Stimulated activated CD4-positive, alpha-beta T cell treated with anti-CD3 and anti-CD28 coated beads, Interleukin-4, amount 100 ng/mL, for 48 hours (primary cell): ENCODE data around the gene THBS4.

Experiments
- DNase-seq, 2 donors: peaks; one replicate each; pipeline ENCODE4 v3.0.0-alpha.2; 2020; ENCODE audit warnings: low read depth in 2 of 2

Gene THBS4

DNA sequence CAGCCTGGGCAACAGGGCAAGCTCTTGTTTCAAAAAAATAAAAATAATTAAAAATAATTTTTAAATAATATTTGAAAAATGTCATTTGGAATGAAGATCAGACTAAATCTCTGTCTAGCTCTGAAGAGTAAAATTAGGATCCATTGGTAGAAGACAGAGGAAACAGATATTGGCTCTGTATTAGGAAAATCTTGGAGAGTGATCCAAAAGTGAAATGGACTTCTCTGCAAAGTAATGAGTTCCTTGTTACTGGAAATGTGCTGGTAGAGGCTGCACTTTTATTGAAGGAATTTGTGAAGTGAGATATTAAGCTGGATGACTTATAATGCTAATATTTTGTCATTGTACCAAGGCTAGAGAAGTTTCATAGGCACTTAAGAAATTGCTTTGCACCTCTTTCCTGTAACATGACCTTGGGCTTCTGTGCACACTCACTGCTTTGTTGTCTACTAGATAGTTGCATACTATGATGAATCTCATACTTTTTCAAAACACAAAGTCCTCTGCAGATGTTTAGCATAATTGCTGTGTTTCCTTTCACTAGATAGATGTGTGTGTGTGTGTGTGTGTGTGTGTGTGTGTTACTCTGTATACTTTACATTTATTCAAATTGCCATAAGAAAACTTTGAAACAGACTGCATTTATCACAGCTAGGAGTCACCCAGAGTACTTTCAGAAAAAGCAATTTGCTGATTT, 13.1 kb downstream of the THBS4 start:
- DNase-seq, result no peak

DNA sequence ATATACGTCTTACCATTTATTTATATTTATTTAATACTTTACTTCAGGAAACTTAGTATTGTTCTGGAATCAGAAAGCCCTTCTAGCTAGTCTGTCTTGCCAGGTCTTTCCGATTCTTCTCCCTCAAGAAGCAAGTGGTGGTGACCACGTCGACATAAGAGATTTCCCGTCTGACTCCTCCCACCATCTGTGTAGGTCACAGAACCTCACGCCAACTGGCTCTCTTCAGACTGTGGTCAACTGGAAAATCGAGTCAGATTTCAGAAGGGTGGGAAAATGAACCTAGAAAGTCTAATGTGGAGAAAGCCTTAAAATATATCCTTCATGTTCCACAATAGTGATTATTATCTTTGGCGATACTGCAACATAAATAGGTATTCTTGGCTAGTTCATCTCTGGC, 17.3 kb downstream of the THBS4 start:
- DNase-seq, result no peak

DNA sequence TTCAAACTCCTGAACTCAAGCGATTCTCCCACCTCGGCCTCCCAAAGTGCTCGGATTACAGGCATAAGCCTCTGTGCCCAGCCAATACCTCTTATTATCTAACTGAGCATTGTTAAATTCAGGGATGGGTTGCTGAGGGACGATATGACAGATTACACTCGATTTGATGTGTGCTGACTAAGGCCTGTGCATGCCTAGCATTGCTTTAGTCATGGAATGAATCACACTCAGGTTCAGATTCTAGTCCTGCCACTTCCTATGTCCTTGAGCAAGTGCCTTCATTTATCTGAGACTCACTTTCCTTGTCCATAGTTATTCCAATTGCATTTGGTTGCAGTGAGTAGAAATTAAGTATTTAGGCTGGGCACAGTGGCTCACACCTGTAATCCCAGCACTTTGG, 19.5 kb downstream of the THBS4 start:
- no peak for DNase-seq

DNA sequence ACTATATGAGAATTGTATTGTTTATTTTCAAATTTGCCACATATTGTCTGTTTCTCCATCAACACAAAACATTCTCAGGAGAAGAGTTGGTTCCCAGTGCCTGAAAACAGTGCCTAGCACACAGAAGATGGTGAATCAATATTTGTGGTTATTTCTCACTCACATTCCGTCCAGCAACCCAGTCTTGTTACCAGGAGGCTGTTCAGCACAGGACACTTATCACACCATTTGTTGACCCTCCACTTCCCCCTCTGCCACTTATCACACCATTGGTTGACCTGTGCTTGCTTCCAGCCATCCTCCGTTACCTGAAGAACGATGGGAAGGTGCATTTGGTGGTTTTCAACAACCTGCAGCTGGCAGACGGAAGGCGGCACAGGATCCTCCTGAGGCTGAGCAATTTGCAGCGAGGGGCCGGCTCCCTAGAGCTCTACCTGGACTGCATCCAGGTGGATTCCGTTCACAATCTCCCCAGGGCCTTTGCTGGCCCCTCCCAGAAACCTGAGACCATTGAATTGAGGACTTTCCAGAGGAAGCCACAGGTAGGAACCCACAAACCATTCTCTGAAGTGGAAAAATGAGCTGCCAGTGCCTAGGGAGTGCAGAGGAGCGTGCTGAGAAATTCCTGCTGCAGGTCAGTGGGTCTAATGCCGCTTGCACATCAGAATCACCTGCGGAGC, 20.5 kb downstream of the THBS4 start:
- no peak for DNase-seq

DNA sequence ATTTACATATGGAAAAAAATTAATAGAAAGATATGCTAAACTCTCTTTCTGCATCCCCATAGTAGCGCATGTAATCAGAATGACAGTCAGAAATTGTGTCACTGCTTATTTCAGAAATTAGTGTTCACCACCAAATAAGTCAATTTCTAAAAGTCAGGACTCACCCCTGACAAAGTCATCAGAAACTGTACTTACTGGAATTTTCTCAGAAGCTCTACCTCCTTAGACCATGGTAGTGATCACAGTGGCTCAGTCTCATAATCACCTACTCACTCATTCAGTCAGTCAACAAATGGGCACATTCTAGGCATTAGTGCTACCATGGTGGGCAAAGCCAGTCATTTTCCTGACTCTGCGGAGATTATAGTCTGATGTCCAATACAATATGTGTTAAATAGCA, 22.0 kb downstream of the THBS4 start:
- no peak for DNase-seq

DNA sequence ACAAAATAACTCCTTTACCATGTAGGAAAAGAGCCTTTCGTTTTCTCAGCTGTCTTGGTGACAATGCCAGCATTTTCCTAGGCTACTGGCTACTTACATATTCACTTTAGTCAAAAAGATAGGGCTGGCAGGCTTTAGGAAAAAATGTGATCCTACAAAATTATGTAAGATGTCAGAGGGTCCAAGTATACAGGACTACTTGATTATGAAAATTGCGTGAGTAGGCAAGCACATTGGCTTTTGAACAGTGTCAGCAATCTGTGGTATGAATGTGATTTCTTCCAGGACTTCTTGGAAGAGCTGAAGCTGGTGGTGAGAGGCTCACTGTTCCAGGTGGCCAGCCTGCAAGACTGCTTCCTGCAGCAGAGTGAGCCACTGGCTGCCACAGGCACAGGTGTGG, 22.8 kb downstream of the THBS4 start:
- no peak for DNase-seq

DNA sequence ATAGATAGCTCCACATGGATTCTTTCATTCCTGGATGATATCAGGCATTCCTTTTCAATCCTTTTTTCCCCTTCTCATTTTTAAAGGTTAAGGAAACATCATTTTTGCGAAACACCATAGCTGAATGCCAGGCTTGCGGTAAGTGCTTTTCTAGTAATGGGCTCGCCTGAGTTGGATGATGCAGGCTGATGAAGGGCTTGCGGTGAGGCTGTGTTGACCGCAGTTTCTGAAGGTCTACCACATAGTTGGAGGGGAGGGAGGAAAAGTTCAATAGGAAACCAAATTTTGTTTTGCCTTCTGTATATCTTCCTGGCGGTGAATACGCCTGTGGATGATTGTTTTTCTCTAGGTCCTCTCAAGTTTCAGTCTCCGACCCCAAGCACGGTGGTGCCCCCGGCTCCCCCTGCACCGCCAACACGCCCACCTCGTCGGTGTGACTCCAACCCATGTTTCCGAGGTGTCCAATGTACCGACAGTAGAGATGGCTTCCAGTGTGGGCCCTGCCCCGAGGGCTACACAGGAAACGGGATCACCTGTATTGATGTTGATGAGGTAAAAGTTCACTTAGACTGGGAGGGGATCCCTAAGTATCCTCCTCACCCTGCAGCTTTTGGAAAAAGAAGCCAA, 24.3 kb downstream of the THBS4 start:
- no peak for DNase-seq

DNA sequence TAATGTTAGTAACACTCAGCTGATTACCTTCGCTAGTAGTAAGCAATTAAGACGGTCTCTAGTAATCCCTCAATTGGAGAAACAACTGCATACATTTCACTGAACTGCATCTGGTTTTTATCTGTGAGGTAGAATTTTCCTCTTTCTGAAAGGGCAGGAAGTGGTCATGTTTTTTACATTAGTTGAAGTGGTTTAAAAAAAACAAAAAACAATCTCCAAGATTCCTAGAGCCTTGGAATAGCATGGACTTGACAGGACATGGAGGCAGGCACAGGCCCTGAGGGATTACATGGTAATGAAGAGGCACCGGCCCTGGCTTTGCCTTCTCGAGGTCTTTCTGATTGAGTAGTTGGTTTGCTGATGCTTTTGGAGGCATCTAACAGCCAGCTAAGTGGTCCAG, 25.8 kb downstream of the THBS4 start:
- no peak for DNase-seq

DNA sequence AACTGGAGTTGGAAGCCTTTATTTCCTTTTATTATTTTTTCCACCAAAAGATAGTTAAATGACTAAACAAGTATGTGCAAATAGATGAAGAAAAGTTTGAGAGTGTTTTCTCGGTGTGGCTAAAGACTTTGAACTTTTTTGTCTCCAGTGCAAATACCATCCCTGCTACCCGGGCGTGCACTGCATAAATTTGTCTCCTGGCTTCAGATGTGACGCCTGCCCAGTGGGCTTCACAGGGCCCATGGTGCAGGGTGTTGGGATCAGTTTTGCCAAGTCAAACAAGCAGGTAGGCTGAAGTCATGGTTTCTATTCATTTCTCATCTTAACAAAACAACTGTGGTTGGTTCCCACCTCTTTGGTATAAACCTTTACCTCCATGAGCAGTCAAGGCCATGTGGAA, 26.4 kb downstream of the THBS4 start:
- no peak for DNase-seq

DNA sequence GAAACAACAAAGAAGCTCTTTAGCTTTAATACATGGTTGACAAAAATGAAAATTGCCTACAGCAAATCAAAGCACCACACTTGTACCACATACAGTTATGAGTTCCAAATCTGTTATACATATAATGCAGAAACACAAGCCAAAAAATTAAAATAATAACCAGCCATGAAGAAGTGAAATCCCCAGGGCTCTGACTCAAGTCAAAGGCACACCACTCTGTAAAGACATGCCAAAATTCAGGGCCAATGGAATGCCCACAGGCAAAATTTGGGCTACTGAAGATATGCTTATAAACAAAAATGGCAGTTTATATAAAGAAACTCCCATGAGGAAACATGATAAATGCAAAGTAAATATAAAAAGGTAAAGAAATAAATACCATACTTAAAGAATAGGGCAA, 29.0 kb downstream of the THBS4 start:
- DNase-seq, result no peak

DNA sequence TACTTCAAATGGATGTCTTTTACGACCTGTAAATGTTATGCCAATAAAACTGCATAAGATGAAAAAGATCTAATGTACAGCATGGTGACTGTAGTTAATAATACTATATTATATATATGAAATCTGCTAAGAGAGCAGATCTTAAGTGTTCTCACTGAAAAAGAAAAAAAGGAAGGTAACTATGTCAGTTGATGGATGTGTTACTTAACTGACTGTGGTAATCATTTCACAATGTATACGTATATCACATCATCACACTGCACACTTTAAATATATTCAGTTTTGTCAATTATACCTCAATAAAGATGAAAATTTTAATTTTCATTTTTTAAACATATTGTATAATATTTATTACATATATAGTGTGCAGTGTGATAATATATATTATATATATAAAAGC, 31.9 kb downstream of the THBS4 start:
- no peak for DNase-seq

DNA sequence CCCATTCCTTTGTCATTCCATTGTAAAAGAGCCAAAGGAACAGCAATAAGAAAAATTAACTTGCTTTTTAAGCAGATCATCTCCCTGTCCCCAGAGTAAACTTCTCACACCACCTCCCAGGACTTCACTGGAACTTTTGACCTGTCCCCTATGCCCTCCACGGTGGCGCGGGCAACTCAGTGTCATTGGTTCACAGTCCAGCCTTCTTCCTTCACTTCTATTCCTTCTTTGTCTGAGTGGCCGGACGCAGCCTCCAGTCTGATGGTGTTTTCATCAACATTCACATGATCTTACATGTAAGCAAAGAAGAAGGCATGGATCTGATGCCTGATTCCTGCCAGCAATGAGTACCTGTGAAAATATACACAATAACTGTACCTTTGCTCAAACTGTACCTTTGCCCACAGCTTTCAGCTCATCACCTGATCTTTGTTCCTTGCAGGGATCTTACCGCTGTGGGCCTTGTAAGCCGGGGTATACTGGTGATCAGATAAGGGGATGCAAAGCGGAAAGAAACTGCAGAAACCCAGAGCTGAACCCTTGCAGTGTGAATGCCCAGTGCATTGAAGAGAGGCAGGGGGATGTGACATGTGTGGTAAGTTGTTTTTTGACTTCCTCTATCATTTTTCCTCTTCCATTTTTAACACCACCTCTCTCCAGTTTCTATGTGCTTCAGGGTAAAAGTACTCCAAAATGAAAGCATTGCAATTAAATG, 32.5 kb downstream of the THBS4 start:
- DNase-seq, result no peak

DNA sequence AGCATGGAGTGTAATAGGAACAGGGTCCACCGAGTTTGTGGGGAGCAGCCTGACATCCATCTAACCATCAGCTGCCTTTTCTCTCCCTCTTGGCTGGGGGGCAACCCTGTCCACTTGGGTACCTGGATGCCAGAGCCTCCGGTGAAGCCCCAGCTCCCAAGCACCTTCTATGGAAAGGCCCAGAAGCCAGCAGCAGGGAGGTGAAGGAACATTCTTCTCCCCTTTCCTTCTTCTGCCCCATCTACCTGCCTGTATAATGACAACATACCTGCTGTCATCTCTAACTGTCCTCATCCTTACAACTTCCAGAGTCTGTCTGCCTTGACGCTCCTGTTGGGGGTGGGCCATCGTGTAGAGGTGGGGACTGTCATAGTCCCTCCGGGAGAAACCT, 33.1 kb downstream of the THBS4 start:
- DNase-seq, result no peak

DNA sequence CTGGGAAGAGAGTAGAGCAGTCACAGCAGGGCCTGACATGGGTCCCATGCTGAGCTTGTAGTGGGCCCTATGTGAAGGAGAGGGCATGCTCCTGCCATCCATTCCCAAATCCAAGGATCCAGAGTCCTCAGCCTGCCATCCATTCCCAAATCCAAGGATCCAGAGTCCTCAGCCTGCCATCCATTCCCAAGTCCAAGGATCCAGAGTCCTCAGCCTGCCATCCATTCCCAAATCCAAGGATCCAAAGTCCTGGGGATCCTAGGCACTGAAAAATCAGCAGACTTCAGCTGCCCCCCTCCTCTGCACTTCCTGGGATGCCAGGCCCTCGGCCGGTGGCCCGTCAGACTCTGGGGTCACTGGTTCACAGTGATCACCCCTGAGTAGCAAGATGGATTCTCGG, 33.6 kb downstream of the THBS4 start:
- no peak for DNase-seq

DNA sequence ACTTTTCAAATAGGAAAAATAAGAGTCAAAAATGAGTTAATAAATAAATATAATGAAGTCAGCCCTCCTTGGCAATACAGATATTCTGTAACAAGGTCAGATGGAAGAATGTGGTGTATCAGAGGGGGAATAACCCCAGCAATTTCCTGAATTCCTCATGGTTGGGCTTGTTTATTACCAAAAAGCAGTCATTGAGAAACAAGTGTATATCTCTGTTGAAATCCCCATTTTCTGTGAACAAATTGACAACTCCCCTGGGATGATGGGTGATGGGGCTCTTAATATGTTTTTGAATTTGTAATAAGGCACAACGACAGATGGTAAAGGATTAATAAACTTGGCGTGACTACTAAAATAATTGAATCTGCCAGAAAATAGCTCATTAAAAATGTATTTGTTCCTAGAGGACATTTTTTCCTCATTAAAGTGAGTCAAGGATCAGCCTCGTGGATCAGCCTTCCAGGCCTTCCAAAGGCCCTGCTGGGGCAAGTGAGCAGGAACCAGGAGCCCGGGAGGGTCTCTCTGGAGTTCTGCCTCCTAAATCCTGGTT, 34.2 kb downstream of the THBS4 start:
- no peak for DNase-seq

DNA sequence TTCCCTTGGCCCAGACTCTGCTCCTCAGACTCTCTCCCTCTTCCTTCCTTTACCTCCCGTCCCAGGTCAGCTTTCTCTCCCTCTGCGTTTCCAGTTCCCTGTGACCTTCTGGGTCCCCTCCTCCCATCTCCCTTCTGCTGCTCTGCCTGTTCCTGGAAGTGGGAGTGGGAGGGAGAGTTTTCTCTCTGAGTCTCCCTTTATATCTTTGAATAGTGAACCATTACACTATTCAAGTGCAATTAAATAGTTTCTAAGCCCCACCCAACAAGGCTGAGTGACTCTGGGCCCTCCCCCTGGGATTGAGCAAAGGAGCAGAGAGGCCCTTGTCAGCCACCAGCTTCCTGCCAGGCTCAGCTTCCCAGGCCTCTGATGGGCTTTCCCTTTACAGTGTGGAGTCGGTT, 34.8 kb downstream of the THBS4 start:
- DNase-seq, result no peak

DNA sequence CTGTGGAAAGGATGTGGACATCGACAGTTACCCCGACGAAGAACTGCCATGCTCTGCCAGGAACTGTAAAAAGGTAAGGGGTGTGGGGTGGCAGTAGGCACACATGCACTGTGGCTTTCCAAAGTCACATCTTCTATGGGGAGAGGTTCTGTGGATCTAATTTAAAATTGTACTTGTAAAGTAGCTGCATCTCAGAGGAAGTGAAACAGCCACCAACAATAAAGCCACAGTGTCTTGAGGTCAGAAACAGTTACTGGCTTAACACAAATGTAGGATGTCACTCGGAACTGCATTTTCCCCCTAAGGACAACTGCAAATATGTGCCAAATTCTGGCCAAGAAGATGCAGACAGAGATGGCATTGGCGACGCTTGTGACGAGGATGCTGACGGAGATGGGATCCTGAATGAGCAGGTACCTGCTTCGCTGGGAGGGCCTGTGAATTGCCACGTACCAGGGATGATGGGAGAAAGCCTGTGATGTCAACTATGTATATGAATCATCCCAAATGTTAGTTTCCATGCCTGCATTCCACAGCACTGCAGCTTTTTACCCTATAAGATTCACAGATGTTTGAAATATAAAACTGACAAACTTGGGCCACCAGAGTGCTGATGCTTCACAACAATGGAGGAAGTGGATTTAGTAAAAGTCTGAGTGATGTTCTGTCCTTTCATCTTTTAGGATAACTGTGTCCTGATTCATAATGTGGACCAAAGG, 35.3 kb downstream of the THBS4 start:
- DNase-seq, result no peak

DNA sequence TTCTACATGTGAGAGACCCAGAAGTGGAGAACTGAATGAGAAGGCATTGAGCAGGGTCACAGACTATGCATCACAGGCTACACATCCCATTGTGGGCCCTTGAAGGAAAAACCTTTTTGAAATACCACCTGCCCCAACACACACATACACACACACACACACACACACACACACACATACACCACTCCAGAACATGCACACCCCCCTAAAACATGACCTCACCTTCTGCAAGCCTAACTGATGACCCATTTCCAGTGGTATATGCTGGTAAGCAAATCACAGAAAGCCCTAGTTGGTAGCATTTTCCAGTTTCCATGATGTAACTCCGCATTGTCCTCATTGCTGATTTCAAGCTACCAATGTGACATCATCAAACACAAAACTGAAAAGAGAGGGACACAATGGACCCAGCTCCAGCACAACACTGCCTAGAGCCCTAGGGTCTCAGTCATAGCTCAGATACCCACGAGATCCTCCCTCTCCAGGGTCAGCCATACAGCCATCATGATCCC, 36.4 kb downstream of the THBS4 start:
- no peak for DNase-seq

DNA sequence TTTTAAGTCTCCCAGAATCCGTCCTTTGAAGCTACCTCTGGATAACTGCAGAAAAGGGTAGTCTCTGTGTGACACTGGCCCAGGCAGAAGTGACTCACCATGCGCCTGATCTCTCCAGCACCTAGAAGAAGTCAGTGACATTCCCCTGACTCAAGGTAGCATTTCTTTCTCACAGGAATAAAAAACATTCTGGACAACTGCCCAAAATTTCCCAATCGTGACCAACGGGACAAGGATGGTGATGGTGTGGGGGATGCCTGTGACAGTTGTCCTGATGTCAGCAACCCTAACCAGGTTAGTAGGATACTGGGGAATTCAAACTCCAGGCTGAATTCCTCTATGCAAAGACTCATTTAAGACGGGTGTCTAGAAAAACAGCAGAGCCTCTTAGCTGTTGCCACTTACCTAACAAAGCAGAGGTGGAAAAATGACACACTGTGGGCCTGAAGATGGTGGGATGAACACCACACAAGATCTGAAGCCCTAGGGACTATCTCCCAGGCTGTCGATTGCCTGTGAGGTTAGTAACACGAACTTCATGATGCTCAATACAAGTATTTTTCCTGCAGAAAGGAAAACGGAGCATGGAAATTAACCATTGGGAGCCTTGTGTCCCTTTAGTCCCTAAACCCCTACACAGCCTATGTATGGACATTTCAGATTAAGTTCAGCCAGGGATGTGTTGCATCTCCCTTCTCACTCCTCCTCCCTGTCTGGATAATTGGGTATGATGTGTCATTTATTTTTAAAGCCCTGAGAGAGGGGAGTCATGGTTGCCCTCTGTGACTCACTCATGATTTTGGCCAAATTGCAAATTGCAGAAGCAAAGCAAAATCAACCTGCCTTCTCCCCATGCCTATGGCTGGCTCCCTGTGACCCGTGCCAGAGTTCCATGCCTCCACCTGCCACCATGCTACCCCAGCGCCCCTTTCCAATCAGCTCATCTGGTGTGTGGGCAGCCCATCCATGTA, 37.2 kb downstream of the THBS4 start:
- no peak for DNase-seq
